Lower leg skin (tissue), 3 donors: Measurements from ENCODE around the gene BCAR3.

Experiments
- CTCF ChIP-seq, 3 donors: fragments of 450-650 bp; IDR thresholded peaks; one replicate each; pipeline ENCODE4 v1.5.1; 2016; ENCODE audit warnings: antibody characterized with exemption in 3 of 3, mild to moderate bottlenecking in 3 of 3, moderate library complexity in 2 of 3
- POLR2A ChIP-seq, 2 donors: fragments of 450-650 bp; IDR thresholded peaks; one replicate each; pipeline ENCODE4 v1.6.1; 2016 to 2017; ENCODE audit warnings: antibody characterized with exemption in 2 of 2, mild to moderate bottlenecking in 1 of 2, moderate library complexity in 1 of 2

GRCh38 chr1:93687542-93687941 lies 5.9 kb upstream of the BCAR3 start:
- TF ChIP-seq CTCF (IDR thresholded peaks at IDR 0.05) (no peak), POLR2A (IDR thresholded peaks at IDR 0.05) (no peak)
